Lower lobe of right lung (tissue), 2 donors: ENCODE results near the gene SREBF1. TPM values are rescaled to one million over a fixed set of nuclear protein-coding genes. Genes with fewer than 3 reads are reported as not detected.

Experiments used
- ATAC-seq, 2 donors: fragments of 200-7000 bp; cut with Tn5 transposase; one replicate each; pipeline ENCODE4 v1.9.1; 2020 to 2022; ENCODE audit warnings: mild to moderate bottlenecking in 2 of 2, moderate library complexity in 2 of 2
- DNase-seq: peaks from one replicate; pipeline ENCODE4 v3.0.0-alpha.2; 2020
- H3K27ac ChIP-seq: fragments of 200-600 bp; one replicate; pipeline ENCODE4 v1.8.0; 2022
- H3K27me3 ChIP-seq: fragments of 200-600 bp; one replicate; pipeline ENCODE4 v1.8.0; 2022; ENCODE audit warnings: low read depth
- H3K36me3 ChIP-seq: fragments of 200-600 bp; one replicate; pipeline ENCODE4 v1.8.0; 2022; ENCODE audit warnings: mild to moderate bottlenecking
- H3K4me1 ChIP-seq: fragments of 200-600 bp; one replicate; pipeline ENCODE4 v1.8.0; 2022
- H3K4me3 ChIP-seq: fragments of 200-600 bp; one replicate; pipeline ENCODE4 v1.8.0; 2022; ENCODE audit warnings: mild to moderate bottlenecking
- H3K9me3 ChIP-seq: fragments of 200-600 bp; one replicate; pipeline ENCODE4 v1.8.0; 2022
- CTCF ChIP-seq: fragments of 200-600 bp; IDR thresholded peaks from one replicate; pipeline ENCODE4 v1.8.0; 2022; ENCODE audit warnings: antibody characterized with exemption, mild to moderate bottlenecking
- intact Hi-C: fragments of 100-400 bp; cut with DNase I; formaldehyde crosslinking; loops from one replicate; pipeline ENCODE4 v1.11.0; 2022
- total RNA-seq: library from RNA; stranded (reverse); fragmentation: NEBNext Ultra II Directional; extraction: Animal tissue kit (Norgen Biotek cat#: 25700); gene quantifications from one replicate; pipeline ENCODE4 v1.2.1, GENCODE V29; 2021
- donor health status: DM: no; HTN: yes; CAD: no; lungs with severe emphysema.

Gene SREBF1
- total RNA-seq, 1 donor from 2014 or later = 77.2 TPM

GRCh38 chr17:17778308-17779014, 58.3 kb downstream of the SREBF1 start:
- intact Hi-C loops = no loop called here
- peaks cover 60% of the 10 kb centered on the region for H3K4me1 ChIP-seq
- ATAC-seq = peak in 1 of 2 donors; percentile 25
- no peaks in the 10 kb centered on the region for H3K9me3 ChIP-seq
- no peak for TF ChIP-seq CTCF
- DNase-seq = no peak
- no peaks in the 10 kb centered on the region for H3K36me3 ChIP-seq
- peak overlapping the region; percentile 63 for H3K27ac ChIP-seq
- no peaks in the 10 kb centered on the region for H3K27me3 ChIP-seq
- no peak overlapping the region for H3K4me3 ChIP-seq

DNA sequence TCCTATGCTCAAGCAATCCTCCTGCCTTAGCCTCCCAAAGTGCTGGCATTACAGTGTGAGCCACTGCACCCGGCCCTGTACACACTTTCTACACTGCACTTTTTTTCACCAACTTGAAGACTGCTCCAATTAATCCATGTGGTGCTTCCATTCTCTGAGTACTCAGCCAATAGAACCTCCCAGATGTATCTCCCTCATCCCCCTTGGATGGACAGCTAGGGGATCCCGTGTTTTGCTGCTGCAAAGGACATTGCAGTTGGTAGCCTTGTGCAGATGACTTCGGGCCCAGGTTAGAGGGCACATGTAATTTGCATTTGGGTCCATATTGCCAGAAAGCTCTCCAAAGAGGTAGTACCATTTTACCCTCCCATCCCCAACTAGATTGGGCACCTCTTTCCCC, 59.9 kb downstream of the SREBF1 start:
- Histone ChIP-seq H3K36me3 (no peaks in the 10 kb centered on the region), H3K4me3 (no peak overlapping the region), H3K9me3 (no peaks in the 10 kb centered on the region), H3K27me3 (no peaks in the 10 kb centered on the region), H3K27ac (no peak overlapping the region), H3K4me1 (peaks cover 46% of the 10 kb centered on the region)
- TF ChIP-seq CTCF = no peak
- DNase-seq (no peak), ATAC-seq (no peak)
- intact Hi-C loops = no loop called here

DNA sequence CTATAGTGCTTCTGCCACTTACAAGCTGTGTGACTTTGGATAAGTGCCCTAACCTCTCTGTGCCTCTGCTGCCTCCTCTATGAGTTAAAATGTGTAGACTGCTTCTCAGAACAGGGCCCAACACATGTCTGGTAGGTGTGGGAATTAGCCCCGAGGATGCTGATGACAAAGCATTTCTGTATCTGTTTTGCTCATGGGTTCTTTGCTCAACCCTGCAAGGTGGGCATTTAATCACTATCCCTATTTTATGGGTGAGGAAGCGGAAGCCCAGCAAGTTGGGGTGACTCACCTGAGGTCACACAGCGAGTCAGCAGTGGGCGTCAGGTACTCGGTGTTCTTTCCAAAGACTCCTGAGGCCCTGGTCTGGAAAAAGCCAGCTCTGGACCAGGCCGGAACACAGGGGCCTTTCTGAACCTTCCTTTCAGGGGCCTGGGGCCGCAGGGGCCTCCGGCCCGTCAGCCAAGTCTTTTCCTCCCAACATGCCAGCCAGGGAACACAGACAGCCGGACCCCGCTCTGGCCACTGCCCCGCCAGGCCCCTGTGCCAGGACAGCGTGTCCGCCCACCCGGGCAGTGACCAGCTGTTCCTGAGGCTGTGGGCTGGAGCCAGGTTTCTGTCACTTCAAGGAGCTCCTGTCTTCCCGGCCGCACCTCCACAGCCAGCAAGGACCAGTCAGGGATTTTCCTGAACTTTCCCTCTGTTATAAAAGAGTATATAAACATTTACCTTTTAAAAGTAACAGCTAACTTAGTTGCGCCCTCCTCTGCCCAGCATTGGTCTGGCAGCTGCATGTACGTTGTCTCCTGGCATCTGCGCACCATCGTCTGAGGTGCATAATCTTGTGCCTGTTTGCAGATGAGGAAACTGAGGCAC, 62.5 kb downstream of the SREBF1 start:
- peaks cover 29% of the 10 kb centered on the region for H3K4me1 ChIP-seq
- no peaks in the 10 kb centered on the region for H3K36me3 ChIP-seq
- H3K27ac ChIP-seq = peak overlapping the region; percentile 72
- H3K9me3 ChIP-seq = no peaks in the 10 kb centered on the region
- no peak overlapping the region for H3K4me3 ChIP-seq
- H3K27me3 ChIP-seq = no peaks in the 10 kb centered on the region
- ATAC-seq (peak; percentile 48 to 80), DNase-seq (no peak)
- TF ChIP-seq CTCF = peak; percentile 28
- intact Hi-C loops = no loop called here

DNA sequence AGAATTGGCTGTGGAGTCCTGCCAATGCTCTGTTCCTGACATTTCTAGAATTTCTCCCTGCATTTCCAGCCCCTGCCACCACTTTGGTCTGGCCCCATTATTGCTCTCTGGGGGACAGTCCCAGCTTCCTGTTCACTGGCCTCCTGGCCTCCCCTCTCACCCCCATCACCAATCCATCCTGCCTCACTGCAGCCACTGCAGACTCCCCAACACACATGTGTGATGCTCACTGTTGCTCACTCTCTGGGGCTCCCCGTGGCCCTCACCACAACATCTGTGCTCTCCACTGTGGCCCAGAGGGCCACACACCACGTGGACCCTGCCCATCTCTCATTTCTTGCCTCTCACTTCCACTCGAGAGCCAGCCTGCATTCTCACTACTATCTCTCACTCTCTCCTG, 64.6 kb downstream of the SREBF1 start:
- no peak for TF ChIP-seq CTCF
- Histone ChIP-seq H3K4me1 (peaks cover 30% of the 10 kb centered on the region), H3K9me3 (no peaks in the 10 kb centered on the region), H3K4me3 (no peak overlapping the region), H3K36me3 (no peaks in the 10 kb centered on the region), H3K27ac (no peak overlapping the region), H3K27me3 (no peaks in the 10 kb centered on the region)
- DNase-seq (no peak), ATAC-seq (no peak)
- intact Hi-C loops = no loop called here

GRCh38 chr17:17771498-17772201, 65.1 kb downstream of the SREBF1 start:
- intact Hi-C loops = no loop called here
- ATAC-seq = no peak

More at GRCh38 chr17:17771498-17772201, 65.1 kb downstream of the SREBF1 start:
- H3K4me3 ChIP-seq = no peak overlapping the region
- peaks cover 30% of the 10 kb centered on the region for H3K4me1 ChIP-seq
- H3K27ac ChIP-seq = no peak overlapping the region
- DNase-seq = no peak
- no peak for TF ChIP-seq CTCF
- no peaks in the 10 kb centered on the region for H3K36me3 ChIP-seq
- H3K9me3 ChIP-seq = no peaks in the 10 kb centered on the region
- H3K27me3 ChIP-seq = no peaks in the 10 kb centered on the region
